Endometrium (tissue), 2 donors: ENCODE measurements around the gene PACSIN2.
"Not testable (repeated sequence)": the region's sequence is repeated elsewhere in the genome, so short reads cannot be mapped to it uniquely, and the experiment has no call there.

Experiments used
- FAIRE-seq: peaks from 2 replicates; lab custom pipeline; 2012; peaks lifted over from hg19 to GRCh38; lab: Jason Lieb, UNC
- donor health status: control.
- donor health status: control.

Gene PACSIN2, protein sequence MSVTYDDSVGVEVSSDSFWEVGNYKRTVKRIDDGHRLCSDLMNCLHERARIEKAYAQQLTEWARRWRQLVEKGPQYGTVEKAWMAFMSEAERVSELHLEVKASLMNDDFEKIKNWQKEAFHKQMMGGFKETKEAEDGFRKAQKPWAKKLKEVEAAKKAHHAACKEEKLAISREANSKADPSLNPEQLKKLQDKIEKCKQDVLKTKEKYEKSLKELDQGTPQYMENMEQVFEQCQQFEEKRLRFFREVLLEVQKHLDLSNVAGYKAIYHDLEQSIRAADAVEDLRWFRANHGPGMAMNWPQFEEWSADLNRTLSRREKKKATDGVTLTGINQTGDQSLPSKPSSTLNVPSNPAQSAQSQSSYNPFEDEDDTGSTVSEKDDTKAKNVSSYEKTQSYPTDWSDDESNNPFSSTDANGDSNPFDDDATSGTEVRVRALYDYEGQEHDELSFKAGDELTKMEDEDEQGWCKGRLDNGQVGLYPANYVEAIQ

GRCh38 chr22:43014869-43015676 is at the start of gene PACSIN2:
Gene PACSIN2, minus strand, starts transcription at chr22:43015149. Its CDS starts 103,069 bp downstream, at chr22:42912080.
- no peak for FAIRE-seq

- FAIRE-seq: no peak
These were observed 45.2 kb upstream of the PACSIN2 start for GRCh38 chr22:43060183-43060582.

- no peak for FAIRE-seq
These were observed 42.7 kb upstream of the PACSIN2 start for GRCh38 chr22:43057641-43058040.

DNA sequence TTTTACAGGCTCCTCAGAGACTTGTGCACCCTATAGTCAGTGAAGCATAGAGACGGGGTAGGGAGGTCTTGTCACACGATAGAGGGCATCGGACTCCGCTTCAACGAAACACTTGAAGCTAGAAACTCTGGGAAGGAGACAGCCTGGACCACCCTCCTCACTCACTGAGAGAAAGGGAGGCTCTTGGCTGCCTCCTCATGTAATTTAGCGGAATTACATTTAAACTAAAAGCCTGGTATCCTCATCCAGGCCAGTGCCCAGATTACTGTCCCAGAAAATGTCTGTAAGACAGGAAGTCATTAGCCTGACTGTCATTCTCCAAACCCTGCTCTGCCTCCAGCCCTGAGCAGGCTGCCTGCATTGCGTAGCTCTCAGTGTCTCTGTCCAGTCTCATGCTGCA is 38.2 kb upstream of the PACSIN2 start:
- no peak for FAIRE-seq

- no peak for FAIRE-seq
These were observed 36.0 kb upstream of the PACSIN2 start for GRCh38 chr22:43050995-43051394.

DNA sequence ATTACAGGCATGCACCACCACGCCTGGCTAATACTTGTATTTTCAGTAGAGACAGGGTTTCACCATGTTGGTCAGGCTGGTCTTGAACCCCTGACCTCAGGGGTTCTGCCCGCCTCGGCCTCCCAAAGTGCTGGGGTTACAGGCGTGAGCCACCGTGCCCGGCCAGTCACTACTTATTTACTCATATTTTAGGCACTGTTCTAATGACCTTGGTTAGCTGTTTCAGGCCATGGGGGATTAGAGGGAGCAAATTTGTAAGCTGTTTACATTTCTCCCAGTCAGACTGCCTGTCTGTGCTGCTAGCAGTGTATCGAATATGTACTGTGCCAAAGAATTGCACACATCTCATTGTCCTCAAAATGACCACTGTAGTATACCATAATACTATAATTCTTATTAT is 32.7 kb upstream of the PACSIN2 start:
- no peak for FAIRE-seq

- no peak for FAIRE-seq
These were observed 29.4 kb upstream of the PACSIN2 start for GRCh38 chr22:43044290-43044712.

GRCh38 chr22:43042101-43042780 is 27.3 kb upstream of the PACSIN2 start:
- no peak for FAIRE-seq

- no peak for FAIRE-seq
These were observed 24.9 kb upstream of the PACSIN2 start for GRCh38 chr22:43039800-43040199.

DNA sequence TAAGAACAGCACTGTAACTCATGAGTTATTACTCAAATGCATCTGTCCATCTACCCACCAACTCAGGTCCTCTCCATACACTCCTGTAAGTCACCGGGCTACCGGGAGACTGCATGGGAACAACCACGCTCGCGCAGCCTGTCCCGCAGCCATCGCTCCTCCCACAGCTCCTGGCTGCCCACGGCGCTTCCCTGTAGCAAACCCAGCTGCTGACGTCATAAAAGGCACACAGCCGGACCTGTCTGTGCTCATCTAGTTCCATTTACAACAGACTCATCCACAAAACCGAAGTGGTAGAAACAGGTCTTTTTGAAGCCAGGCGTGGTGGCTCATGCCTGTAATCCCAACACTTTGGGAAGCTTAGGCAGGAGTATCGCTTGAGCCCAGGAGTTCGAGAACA is 23.4 kb upstream of the PACSIN2 start:
- FAIRE-seq: no peak

DNA sequence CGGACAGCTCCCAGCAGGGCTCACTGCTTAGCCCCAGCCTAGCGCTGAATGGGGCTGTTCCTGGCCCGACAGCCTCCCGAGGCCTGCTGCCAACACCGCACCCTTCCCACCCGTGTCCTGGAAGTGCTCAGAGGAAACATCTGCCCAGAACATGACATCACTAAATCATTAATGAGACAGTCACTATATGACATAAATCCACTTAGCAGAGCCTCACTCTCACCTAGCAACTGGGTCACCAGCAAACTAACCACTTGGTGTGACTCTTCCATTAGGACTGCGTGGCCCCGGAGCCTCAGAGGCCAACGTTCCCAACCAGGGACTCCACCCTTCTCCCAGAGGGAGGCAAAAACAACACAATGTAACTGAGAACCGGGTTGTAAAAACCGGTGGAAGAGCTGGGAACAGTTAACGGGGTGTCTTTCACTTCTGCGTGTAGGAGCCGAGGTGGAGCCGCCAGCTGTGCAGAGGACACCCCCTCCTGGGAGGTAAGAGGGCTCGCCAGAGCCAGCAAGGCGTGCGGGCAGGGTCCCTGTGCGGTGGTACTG is 21.4 kb upstream of the PACSIN2 start:
- FAIRE-seq: no peak

GRCh38 chr22:43035250-43035649 is 20.3 kb upstream of the PACSIN2 start:
- FAIRE-seq: no peak

DNA sequence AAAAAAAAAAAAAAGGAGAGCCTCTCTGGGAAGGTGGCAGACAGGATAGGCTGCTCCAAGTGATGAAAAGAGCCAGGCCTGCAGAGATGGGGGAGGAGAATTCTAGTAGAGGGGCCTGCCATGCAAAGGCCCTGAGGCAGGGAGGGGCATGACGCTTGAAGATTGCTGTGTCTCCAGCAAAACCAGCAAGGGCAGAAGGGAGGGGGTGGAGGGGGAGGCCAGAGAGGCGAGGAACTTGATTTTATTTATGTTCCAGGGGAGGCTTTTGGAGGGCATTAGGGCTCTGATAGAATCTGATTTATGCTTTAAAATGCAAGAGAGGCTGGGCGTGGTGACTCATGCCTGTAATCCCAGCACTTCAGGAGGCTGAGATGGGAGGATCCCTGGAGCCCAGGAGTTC is 16.7 kb upstream of the PACSIN2 start:
- no peak for FAIRE-seq

- no peak for FAIRE-seq
These were observed 3.7 kb upstream of the PACSIN2 start for GRCh38 chr22:43018615-43019014.

- FAIRE-seq: no peak
These were observed 2.8 kb upstream of the PACSIN2 start for GRCh38 chr22:43017525-43018460.

DNA sequence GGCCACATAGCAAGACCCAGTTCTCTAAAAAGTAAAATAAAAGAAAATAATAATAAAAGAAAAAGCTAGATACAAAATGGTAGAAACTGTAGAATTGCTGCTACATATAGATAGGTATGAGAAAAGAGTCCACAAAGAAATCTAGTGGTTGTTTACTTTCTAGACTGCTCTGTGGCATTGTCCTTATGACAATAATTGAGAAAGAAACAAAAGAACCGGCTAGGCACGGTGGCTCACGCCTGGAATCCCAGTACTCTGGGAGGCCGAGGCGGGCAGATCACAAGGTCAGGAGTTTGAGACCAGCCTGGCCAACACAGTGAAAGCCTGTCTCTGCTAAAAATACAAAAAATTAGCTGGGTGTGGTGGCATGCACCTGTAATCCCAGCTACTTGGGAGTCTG is 1.2 kb upstream of the PACSIN2 start:
- not testable (repeated sequence) for FAIRE-seq

DNA sequence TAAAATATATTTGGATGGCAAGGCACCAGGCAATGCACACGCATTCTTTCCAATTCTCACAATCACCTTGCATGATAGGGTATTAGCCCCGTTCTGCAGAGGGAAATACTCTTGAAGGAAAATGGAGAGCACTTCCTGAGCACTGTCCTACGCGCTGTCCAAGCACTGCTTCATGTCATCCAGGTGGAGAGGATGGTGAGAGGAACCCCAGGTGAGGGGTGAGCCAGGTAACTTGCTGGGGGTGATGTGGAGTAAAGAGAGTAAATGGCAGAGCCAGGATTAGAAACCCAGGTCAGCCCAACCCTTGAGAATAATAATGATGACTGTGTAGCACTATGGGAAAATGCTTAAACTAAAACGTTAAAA is 711 bp upstream of the PACSIN2 start:
- no peak for FAIRE-seq

DNA sequence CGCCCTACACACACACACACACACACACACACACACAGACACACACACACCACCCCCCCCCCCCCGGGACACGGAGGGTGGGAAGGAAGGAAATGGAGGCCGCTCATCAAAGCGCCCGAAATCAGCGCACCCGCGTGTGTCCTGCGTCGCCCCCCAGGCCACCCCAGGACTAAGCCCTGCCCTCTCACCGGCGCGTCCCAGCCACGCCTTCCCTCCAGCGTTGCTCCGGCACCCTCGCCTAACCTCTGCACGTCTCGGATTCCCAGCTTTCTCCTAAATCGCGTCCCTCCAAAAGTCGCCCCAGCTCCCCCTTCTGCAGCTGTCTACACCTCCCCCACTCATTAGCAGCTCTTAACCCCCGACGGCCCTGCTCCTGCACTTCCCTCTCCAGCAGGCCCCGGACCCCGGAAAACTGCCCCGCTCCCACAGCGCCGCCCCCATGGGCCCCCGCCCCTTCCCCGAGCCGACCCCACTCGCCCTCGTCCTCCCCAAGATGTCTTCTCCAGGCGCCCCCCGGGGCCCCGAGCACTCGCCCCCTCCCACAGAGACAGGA is 557 bp downstream of the PACSIN2 start:
- FAIRE-seq: no peak

- FAIRE-seq: no peak
These were observed 1.3 kb downstream of the PACSIN2 start for GRCh38 chr22:43013355-43014315.

DNA sequence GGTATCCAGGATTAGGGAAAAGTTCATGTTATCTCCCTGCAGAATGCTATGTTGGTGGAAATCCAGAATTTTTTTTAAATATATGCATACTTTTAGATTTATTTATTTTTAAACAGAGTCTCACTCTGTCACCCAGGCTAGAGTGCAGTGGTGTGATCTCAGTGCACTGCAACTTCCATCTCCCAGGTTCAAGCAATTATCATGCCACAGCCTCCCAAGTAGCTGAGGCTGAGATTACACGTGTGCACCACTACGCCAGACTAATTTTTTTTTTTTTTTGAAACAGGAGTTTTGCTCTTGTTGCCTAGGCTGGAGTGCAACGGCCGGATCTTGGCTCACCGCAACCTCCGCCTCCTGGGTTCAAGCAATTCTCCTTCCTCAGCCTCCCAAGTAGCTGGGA is 2.6 kb downstream of the PACSIN2 start:
- FAIRE-seq: no peak
